Activated CD4-positive, alpha-beta T cell treated with anti-CD3 and anti-CD28 coated beads, Interleukin-2, amount 50 U/mL, for 16 hours (primary cell): Measurements from ENCODE around the gene MYMX.
A peak's percentile ranks its signal among the peaks of the same experiment; 100 is the strongest.

ENCODE experiments used
- DNase-seq: peaks from one replicate; pipeline ENCODE4 v3.0.0-alpha.2; 2020

MYMX gene

DNA sequence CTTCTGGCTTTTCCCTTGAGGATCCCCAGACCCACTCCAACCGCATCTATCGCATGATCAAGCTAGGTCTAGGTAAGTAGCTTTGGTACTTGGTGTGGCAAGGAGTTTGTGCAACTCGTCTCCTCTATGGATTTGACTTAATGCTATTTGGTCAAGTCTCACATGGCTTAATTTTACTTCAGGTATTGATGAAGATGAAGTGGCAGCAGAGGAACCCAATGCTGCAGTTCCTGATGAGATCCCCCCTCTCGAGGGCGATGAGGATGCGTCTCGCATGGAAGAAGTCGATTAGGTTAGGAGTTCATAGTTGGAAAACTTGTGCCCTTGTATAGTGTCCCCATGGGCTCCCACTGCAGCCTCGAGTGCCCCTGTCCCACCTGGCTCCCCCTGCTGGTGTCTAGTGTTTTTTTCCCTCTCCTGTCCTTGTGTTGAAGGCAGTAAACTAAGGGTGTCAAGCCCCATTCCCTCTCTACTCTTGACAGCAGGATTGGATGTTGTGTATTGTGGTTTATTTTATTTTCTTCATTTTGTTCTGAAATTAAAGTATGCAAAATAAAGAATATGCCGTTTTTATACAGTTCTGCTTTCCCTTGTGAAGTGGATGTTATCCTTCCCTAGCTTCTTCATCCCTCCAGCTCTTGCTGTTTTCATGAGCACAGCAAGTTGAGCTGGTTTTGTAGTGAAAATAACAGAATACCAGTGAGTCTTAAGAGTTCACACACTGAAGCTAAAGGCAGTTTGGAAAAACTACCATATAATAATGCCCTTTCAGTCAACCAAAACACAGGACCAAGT is 36.8 kb downstream of the MYMX start:
- DNase-seq, result peak; percentile 71

GRCh38 chr6:44254191-44255104 is 37.7 kb downstream of the MYMX start:
- DNase-seq, result peak; percentile 40

DNA sequence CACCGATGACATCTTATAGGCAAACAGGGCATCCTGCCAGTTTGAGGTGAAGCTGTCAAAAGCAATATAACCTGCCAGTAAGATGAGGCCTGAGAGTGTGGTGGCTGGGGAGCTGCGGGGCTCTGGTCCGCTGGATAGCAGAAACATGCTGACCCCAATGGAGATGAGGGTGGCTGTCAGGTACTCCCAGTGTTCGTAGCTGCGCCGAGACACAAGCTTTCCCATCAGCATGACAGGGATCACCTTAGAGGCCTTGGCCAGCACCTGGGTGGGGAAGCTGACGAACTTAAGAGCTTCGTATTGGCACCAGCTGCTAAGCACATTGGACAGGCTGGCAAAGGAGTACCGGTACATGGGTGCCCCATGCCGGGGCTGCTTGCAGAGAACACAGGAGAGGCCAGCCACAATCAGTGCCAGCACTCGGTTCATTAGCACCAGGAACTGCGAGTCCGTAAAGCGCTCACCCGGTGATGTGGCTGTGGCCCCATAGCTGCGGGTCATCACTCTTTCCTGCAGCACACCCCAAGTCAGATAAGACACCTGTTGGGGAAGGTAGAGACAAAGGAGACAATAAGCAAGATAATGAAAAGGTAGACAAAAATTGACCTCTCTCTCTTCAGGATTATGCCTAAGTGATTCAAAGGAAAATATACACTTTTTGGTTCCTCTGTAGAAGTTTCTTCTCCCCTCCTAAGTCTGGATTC is 38.5 kb downstream of the MYMX start:
- peak; percentile 44 for DNase-seq

GRCh38 chr6:44255871-44256774 is 39.4 kb downstream of the MYMX start:
- no peak for DNase-seq

GRCh38 chr6:44256775-44257024 is 40.0 kb downstream of the MYMX start:
- no peak for DNase-seq

- peak; percentile 66 for DNase-seq
These were observed 40.5 kb downstream of the MYMX start, which contains the start of gene SLC35B2 for GRCh38 chr6:44257025-44257752. SLC35B2 (minus strand) TSS chr6:44257528; CDS start chr6:44257410, 118 bp downstream.

- no peak for DNase-seq
These were observed 41.1 kb downstream of the MYMX start for GRCh38 chr6:44257753-44258324.

- no peak for DNase-seq
These were observed 41.7 kb downstream of the MYMX start for GRCh38 chr6:44258325-44258863.

DNA sequence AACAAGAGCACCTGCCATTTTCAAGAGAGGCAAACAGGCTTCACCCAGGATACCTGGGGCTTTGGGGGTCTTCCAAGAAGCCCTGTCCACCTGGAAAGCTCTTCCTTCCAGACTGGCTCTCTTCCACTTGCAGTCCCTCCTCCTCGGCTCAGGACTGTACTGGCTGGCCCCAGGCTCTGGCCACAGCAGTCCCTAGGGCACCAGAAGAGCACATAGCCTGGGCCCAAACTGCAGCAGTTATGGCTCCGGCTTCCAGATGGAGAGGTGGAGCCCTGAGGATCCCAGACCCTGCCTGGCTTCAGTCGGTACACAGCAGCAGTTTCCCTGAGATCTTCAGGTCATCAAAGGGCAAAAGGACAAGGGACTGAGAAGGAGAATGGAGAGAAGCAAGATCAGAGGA is 42.2 kb downstream of the MYMX start:
- DNase-seq, result no peak

DNA sequence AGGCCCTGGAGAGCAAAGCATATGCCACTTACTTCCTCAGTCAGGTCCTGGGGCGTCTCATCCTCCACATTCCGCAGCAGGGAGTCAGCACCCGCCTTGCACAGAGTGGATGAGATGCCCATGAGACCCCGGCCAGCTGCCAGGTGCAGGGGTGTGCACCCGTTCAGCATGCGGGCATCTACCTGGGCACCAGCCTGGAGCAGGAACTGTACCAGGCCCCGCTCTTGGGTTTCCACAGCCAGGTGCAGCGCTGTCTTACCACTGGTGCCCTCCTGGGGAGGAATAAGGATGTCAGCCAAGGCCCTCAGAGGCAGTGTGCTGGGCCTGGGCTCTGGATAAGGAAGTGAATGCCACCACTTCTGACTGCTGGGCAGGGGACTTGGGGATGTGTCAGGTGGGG is 43.3 kb downstream of the MYMX start:
- DNase-seq, result no peak

DNA sequence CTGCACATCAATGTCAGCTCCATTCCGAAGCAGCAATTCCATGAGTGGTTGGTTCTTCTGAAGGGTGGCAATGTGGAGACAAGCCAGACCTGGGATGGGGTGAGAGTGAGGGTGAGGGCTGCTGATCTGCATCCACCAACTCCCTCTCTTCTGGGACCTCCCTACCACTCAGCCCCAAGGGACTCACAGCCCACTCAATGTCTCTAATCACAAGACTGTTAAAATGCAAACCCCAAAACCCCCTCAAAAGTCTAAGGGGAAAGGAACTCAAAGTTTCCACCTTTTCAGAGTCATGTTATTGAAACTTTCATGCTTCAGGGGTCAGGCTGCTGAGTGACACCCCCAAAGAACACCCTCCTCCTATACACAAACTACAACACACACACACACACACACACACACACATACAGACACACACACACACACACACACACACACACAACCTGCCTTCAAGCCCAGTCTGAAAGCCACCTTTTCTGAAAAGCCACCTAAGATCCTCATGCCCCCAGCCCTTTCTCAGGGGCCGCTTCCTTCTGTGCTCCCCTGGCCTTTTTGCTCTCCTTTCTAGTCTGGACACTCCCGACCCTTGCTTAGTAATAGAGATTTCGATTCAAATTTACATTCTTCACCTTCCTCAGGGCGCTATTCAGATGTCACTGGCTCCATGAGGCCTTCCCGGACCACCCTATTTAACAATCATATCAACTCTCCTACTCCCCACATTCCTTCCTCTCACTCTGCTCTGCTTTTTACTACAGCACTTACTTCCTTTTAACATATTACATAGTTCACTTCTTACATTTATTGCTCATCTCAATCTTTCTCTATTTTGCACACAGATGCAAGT is 43.9 kb downstream of the MYMX start:
- no peak for DNase-seq

DNA sequence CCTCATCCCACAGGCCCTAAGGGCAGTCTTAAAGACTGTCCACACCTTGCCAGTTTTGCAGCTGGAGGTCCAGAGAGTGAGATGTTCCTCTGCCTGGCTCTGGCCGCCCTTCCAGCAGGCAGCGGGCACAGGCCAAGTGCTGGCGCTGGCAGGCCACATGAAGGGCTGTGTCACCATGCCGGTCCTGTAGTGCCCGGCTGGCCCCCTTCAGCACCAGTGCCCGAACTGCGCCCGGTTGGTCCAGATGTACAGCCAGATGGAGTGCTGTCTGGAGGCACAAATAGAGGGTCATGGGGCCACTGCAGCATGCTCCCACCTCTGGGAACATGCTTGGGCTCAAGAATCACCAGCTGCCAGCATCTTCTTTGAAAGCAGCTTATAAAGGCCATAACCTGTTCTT is 44.9 kb downstream of the MYMX start:
- DNase-seq, result no peak

DNA sequence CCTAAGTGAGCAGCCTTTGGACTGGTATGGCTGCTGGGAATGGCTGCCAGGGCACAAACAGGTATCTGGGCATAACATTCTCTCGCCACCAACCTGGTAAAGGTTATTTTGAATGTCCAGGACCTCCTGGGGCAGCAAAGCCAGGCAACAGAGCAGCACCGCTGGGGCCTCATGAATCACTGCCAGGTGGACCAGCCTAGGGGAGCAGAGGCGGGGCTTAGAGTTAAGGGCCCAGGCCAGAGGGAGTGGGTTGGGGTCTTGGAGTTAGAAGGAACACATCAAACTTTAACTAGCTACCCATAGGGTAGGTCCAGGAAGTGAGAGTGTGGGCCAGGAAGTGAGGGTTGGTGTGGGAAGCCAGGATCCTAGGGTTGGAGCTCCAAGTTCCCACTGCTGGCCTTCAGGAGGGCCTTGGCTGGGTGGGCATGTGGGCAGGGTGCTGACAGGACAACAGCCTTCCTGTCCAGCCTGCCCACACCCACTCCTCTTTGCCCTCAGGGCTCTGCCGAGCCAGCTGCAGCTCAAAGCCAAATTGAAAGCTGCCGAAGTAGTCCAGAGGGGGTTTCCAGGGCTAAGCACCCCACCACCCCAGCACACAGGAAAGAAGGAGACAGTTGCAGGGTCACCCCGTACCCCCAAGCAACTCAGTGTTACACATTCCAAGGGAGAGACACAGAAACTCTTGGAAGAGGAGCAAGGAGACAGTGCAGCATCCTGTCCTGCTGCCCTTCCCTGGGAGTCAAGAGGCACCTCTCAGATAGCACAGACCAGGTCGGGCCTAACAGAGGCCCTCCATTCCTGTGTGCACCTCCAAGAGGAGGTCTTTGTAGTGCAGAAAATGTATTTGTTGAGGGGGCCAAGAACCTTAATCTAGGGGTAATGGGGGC is 46.0 kb downstream of the MYMX start:
- DNase-seq, result no peak

- peak; percentile 57 for DNase-seq
These were observed 46.8 kb downstream of the MYMX start for GRCh38 chr6:44263354-44264100.

GRCh38 chr6:44264154-44265006 is 47.7 kb downstream of the MYMX start:
- peak; percentile 56 for DNase-seq

DNA sequence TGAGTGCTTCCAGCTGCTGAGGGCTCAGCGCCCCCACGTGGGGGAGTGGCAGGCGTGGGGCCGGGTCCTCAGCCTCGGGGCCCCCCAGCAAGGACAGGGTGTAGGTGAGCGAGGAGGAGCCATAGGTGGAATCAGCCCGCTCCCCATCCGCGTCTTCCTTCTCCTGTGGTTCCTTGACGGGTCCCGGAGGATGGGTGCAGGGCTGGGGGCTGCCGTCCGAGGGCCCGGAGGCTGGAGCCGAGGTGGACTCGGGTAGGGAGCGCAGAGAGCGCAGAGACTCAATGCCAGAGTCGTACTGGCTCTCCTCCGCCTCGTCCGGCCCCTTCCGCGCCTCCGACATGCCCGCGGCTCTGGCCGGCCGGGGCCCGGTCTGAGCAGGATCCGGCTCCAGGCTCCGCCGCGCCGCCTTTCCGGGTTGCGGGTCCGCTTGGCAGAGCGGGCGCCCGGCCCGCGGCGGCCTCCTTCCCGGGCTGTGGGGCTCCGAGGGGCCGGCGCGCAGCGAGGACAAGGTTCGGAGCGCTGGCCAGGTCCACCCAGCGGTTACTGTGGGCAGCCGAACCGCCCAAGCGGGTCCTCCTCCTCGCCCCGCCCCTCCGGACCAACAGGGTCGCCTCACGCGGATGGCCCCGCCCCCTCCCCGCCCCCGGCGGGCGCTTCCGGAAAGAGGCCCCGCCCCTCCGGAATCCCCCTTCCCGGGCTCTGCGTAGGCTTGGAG is 48.4 kb downstream of the MYMX start, which contains the start of gene NFKBIE:
Gene NFKBIE, minus strand, starts transcription at position 545 of the 715 bp plus-strand sequence. Its CDS starts 205 bp downstream, at position 340.
- DNase-seq, result peak; percentile 96
